Measurements from ENCODE around the gene FLT1. TPM values are rescaled to one million over a fixed set of nuclear protein-coding genes. Genes with fewer than 3 reads are reported as not detected.
A peak's percentile ranks its signal among the peaks of the same experiment; 100 is the strongest.

The FLT1 gene
- total RNA-seq, 1 experiment from 2014 or later, result not detected

GRCh38 chr13:28528848-28529247 lies 33.9 kb upstream of the FLT1 start:
- DNase-seq (ENCODE audit: low spot score), result peak; percentile 77

DNA sequence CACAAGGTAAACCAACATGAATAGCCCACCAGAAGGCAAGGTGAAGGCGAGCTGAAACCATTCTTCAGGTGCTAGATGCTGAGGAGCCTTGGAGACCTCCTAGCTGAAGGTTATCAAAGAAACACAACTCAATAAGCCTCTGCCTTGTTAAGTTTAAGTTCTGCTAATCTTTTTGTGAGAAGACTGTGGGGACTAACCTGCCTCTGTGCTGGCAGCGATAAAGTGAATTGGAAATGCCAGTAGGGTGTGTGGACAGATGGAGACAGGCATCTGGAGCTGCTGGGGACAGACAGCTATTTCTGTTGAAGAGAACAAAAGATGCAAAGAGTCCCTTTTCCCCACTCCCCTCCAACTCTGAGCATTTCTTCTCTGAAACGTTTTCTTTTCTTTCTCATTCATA lies 33.5 kb upstream of the FLT1 start:
- DNase-seq (ENCODE audit: low spot score), result no peak

GRCh38 chr13:28527629-28528028 lies 32.7 kb upstream of the FLT1 start:
- DNase-seq (ENCODE audit: low spot score), result no peak

GRCh38 chr13:28526876-28527275 lies 31.9 kb upstream of the FLT1 start:
- DNase-seq (ENCODE audit: low spot score), result no peak

DNA sequence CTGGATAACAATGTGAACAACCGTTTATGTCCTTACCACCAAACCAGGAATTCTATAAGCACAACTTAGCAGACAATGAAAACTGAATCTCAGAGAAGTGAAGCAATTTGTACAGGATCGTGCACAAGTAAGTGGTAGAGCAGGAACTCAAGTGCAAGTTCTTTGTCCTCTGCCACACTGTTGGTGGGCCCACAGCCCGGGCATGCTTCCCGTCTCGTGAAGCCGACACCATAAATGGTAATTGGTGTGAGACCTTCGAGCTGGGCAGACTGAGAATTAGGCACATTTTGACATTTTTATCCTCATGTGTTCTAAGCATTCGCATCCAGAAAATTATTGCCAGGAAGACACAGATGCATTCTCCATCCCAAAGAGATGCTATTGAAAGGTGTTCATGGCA lies 27.9 kb upstream of the FLT1 start:
- DNase-seq (ENCODE audit: low spot score), result no peak

GRCh38 chr13:28513745-28514144 lies 18.8 kb upstream of the FLT1 start:
- no peak for DNase-seq (ENCODE audit: low spot score)

DNA sequence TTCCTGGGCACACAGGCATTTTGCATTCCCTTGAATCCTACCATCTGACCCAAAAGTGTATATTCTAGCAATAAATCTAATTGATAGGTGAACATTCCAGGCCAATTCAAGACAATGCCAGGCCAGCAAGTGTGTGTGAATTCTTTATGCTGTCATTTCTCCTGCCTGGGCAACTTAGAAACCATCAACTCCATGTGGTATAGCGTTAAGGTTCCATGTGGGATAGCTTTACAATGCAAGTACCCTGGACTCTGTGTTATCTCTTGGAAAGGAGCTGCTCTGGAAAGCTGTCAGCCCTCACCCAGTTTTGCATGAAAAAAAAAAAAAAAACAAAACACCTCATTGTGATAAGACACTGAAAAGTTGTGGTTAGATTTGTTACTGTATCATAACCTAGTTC lies 15.6 kb upstream of the FLT1 start:
- no peak for DNase-seq (ENCODE audit: low spot score)

DNA sequence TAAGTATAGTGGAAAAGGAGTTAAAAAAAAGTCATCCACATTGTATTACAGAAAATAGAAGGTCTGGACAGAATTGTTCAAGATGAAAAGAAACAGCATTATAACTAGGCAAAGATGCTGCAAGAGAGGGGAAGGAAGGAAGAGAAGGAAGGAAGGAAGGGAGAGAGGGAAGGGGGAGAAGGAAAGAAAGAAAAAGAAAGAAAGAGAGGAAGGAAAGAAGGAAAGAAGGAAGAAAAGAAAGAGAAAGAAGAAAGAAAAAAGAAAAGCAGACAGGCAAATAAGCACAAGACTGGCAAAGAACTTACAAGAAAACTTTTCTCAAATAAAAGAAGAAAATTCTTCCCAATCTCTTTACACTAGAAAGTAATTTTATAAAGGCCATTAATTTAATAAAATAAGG lies 15.1 kb upstream of the FLT1 start:
- DNase-seq (ENCODE audit: low spot score), result no peak

GRCh38 chr13:28505543-28506135 lies 10.7 kb upstream of the FLT1 start:
- no peak for DNase-seq (ENCODE audit: low spot score)

GRCh38 chr13:28503182-28503967 lies 8.4 kb upstream of the FLT1 start:
- no peak for DNase-seq (ENCODE audit: low spot score)

GRCh38 chr13:28501547-28501946 lies 6.6 kb upstream of the FLT1 start:
- no peak for DNase-seq (ENCODE audit: low spot score)

DNA sequence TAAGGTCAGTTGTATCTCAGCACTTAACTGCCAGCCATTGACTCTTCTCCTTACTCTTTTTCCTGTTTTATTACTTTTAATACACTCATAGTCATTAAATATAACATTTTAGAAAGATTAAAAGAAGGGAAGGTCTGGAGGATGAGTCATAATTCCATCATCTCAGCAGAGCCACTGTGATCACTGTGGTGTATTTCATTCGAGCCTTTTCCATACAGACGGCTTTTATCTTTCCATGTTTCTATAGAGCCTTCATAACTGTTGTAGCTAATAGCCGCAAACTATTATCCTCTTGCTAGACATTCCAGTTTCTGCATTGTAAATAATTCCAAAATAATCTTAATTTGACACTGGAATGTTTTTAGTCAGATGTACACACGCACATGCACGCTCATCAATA lies 4.7 kb upstream of the FLT1 start:
- no peak for DNase-seq (ENCODE audit: low spot score)

GRCh38 chr13:28498481-28499115 lies 3.7 kb upstream of the FLT1 start:
- no peak for DNase-seq (ENCODE audit: low spot score)

- DNase-seq (ENCODE audit: low spot score), result no peak
Observed at GRCh38 chr13:28497143-28497876, 2.4 kb upstream of the FLT1 start.

DNA sequence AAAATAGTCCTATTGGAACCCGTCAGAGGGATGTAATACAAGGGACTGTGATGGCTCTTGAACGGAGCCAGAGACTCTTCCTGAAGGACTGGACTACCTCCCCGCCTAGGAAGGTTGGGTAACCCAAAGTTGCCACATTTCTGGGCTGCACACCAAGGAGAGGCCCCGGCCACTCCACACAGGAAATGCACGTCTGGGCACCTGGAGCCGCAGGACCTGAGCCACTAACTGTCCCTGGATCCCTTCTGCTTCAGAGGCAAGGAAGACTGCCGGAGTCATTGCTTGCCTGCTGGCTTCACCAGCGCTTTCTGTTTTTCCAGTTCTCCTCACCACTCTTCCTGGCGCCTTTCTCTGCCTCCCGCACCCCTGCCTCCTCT lies 1.2 kb upstream of the FLT1 start:
- DNase-seq (ENCODE audit: low spot score), result no peak

- DNase-seq (ENCODE audit: low spot score), result no peak
Observed at GRCh38 chr13:28495538-28496187, 735 bp upstream of the FLT1 start.

DNA sequence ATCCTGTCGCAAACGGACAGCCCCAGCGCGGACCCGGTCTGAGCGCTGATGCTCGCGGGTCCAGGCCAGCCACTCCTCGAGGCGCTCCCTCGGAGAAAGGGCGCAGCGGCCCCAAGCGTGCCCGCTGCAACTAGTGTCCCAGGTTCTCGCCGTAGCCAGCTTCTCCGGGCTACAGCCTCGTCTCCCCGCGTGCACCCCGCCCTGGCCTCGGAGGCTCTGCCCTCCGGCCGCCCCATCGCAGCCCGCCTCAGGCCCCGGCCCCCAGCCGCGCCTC lies 487 bp downstream of the FLT1 start:
- no peak for DNase-seq (ENCODE audit: low spot score)

DNA sequence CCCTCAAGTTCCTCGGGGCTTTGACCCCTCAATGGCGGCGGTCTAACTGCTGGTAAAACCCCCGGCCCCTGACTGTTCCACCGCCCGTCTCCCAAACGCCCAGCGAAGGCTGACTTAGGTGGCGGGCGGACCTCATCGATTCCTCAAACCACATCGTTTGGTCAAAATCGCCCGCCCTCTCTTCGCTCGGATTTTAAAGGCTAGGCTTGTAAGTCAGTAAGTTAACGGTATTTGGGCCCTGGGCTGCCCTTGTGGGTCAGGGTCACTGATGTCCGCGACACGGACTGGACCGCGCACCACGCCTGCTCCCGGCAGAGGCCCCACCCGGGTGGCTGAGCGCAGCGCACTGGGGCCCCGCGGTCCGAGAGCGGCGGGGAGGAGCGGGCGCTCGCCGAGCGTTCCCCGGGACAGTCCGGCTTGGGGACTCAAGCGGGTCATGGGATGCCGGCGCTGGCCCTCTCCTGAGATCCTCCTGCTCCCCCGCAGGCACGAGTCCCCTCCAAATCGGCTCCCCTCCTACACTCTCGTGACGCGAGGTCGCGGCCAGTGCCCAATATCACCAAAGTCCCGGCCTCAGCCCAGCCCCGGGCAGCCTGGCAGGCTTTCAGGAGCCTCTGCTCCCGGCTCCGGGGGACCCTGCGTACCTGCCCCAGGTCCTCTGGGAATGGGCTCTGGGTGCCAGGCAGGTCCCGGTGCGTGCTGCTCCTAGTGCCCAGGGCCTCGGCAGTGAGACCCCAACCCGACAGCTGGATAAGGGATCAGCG lies 1.0 kb downstream of the FLT1 start:
- no peak for DNase-seq (ENCODE audit: low spot score)

- no peak for DNase-seq (ENCODE audit: low spot score)
Observed at GRCh38 chr13:28492569-28493367, 2.2 kb downstream of the FLT1 start.

DNA sequence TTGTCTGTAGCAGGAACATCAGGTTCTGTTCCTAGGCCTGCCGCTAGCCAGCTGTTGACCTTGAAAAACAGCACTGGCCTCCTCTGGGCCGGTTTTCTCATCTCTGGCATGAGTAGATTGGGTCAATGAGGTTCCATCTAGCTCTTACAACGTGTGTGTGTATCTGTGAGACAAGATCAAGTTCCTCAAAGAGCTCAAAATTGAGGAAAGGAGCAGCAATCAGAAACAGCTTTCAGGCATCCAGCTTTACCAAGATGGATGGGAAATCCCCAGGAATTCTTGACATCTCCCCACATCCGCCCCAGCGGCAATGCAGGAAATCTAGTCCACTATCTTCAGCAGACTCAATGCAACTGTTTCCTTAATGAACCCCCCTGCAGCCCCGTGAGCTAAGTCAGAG lies 4.9 kb downstream of the FLT1 start:
- DNase-seq (ENCODE audit: low spot score), result no peak

DNA sequence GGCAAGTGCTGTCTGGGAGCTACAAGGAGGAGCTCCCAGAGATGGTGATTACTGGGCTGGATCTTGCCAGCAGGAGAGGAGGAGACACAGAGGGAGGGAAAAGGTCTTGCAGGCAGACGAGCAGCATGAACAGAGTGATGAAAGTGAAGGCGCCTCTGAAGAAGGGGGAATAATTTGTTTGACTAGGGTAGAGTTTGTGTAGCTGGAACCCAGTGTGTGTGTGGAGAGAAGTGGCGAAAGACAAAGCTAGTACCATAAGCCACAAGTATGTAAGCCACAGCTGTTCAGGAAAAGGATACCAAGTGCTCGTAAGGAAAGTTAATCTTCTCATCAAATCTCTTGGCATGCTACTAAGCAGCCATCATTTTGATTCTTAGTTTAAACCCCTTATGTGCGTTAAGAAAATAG lies 5.4 kb downstream of the FLT1 start:
- no peak for DNase-seq (ENCODE audit: low spot score)
